AG04449 (cell line): ENCODE data around the gene KAZN.
"Not testable (repeated sequence)": the region's sequence is repeated elsewhere in the genome, so short reads cannot be mapped to it uniquely, and the experiment has no call there.

Source experiments
- CTCF ChIA-PET: fragments of 350-600 bp; formaldehyde crosslinking; extraction: SDS; loops from one replicate; lab custom pipeline; 2021; ENCODE audit warnings: antibody characterized with exemption; lab: Yijun Ruan, JAX
- POLR2A ChIA-PET: fragments of 400-600, 350-600 bp; formaldehyde crosslinking; extraction: SDS; loops from one replicate; lab custom pipeline; 2020; ENCODE audit warnings: antibody characterized with exemption, inconsistent platforms; lab: Yijun Ruan, JAX
- DNase-seq: peaks from one replicate; pipeline ENCODE4 v3.0.0-alpha.2; 2010; ENCODE audit warnings: low read depth, low spot score
- H3K4me3 ChIP-seq: 2 replicates; pipeline ENCODE4 v1.5.1; 2011; ENCODE audit warnings: low read depth, mild to moderate bottlenecking, control low read depth, low read length
- TF ChIP-seq, protein P1 (sequence below): IDR thresholded peaks from one replicate; pipeline ENCODE4 v1.5.1; 2011; ENCODE audit warnings: mild to moderate bottlenecking, moderate library complexity, low read length, control low read depth, inconsistent platforms; ENCODE audit not compliant: insufficient read depth; ENCODE audit errors: missing control alignments

Gene KAZN

GRCh38 chr1:15039017-15039648 is 440.6 kb downstream of the KAZN start:
- TF ChIP-seq, protein P1, sequence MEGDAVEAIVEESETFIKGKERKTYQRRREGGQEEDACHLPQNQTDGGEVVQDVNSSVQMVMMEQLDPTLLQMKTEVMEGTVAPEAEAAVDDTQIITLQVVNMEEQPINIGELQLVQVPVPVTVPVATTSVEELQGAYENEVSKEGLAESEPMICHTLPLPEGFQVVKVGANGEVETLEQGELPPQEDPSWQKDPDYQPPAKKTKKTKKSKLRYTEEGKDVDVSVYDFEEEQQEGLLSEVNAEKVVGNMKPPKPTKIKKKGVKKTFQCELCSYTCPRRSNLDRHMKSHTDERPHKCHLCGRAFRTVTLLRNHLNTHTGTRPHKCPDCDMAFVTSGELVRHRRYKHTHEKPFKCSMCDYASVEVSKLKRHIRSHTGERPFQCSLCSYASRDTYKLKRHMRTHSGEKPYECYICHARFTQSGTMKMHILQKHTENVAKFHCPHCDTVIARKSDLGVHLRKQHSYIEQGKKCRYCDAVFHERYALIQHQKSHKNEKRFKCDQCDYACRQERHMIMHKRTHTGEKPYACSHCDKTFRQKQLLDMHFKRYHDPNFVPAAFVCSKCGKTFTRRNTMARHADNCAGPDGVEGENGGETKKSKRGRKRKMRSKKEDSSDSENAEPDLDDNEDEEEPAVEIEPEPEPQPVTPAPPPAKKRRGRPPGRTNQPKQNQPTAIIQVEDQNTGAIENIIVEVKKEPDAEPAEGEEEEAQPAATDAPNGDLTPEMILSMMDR = no peak
- no peak overlapping the region for H3K4me3 ChIP-seq
- POLR2A ChIA-PET = no interaction called here
- no peak for DNase-seq
- CTCF ChIA-PET = interaction anchor here (1.4 to 4.2 kb wide), 2 partner anchors 12 to 25 kb away, joined by 4 to 23 read pairs; no protein-coding TSS in a partner anchor

DNA sequence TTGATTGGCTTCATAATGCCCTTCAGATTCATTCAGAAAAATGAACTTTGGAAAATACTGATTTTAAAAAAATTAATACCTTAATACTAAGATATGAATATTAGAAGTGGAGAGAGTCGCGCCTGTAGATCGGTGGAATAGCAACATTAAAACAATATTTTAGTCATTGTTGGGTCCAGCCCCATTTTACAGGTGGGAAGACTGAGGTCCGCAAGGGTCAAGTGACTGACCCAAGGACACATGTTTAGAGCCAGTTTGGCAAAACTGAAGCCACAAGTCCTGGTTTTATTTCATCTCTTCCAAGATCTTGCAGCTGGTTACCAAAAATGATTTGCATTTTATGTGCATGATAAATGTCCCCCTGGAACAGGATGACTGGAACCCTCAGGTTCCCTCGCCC is 441.4 kb downstream of the KAZN start:
- H3K4me3 ChIP-seq = no peak overlapping the region
- CTCF ChIA-PET = interaction anchor here (1.4 to 4.2 kb wide), 2 partner anchors 13 to 24 kb away, joined by 4 to 23 read pairs; no protein-coding TSS in a partner anchor
- TF ChIP-seq, protein P1 = no peak
- POLR2A ChIA-PET = no interaction called here
- DNase-seq = no peak

- CTCF ChIA-PET = interaction anchor here (0.6 to 4.2 kb wide), 3 partner anchors 14 to 230 kb away, joined by 3 to 23 read pairs (median 3); no protein-coding TSS in a partner anchor
- H3K4me3 ChIP-seq, DNase-seq, POLR2A ChIA-PET: not testable (repeated sequence)
These were observed 442.2 kb downstream of the KAZN start for GRCh38 chr1:15040685-15041084.

GRCh38 chr1:15042866-15043265 is 444.4 kb downstream of the KAZN start:
- POLR2A ChIA-PET = no interaction called here
- TF ChIP-seq, protein P1 = no peak
- H3K4me3 ChIP-seq = no peak overlapping the region
- no peak for DNase-seq
- CTCF ChIA-PET = interaction anchor here (4.2 kb wide), 1 partner anchor 16 kb away, joined by 23 read pairs; no protein-coding TSS in a partner anchor

DNA sequence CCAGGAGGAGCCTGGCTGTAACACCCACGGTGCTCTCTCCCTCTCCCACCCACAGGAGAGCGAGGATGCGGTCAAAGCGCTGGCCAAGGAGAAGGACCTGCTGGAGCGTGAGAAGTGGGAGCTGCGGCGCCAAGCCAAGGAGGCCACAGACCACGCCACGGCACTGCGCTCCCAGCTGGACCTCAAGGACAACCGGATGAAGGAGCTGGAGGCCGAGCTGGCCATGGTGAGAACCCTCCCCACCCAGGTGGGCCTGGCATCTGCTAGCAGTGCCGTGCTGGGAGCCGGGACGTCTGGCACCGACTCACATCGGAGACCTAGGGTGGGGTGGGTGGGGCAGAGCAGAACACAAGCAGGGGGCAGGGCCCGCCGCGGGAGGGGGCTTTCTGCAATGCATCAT is 445.4 kb downstream of the KAZN start:
- CTCF ChIA-PET = no interaction called here
- H3K4me3 ChIP-seq = no peak overlapping the region
- no peak for DNase-seq
- TF ChIP-seq, protein P1 = no peak
- POLR2A ChIA-PET = no interaction called here

- TF ChIP-seq, protein P1 = no peak
- H3K4me3 ChIP-seq = no peak overlapping the region
- CTCF ChIA-PET = interaction anchor here (0.8 to 3.7 kb wide), 9 partner anchors 8 to 266 kb away, joined by 3 to 32 read pairs (median 4); no protein-coding TSS in a partner anchor
- no peak for DNase-seq
- POLR2A ChIA-PET = no interaction called here
These were observed 446.6 kb downstream of the KAZN start for GRCh38 chr1:15045123-15045522.
